Stimulated activated CD8-positive, alpha-beta memory T cell treated with anti-CD3 and anti-CD28 coated beads, Interleukin-7, amount 100 ng/mL, for 4 hours (primary cell): ENCODE measurements around the gene C2orf68.
"Not testable (repeated sequence)": the region's sequence is repeated elsewhere in the genome, so short reads cannot be mapped to it uniquely, and the experiment has no call there.

Experiments
- DNase-seq, 2 donors: peaks; one replicate each; pipeline ENCODE4 v3.0.0-alpha.2; 2020; ENCODE audit warnings: low read depth in 2 of 2

The C2orf68 gene

GRCh38 chr2:85579266-85579935 is 32.5 kb downstream of the C2orf68 start:
- no peak for DNase-seq

- DNase-seq = no peak
These were observed 33.4 kb downstream of the C2orf68 start for GRCh38 chr2:85578243-85579180.

GRCh38 chr2:85577386-85578242 is 34.3 kb downstream of the C2orf68 start, which contains the start of gene VAMP8:
VAMP8 (plus strand) TSS chr2:85577586; CDS start chr2:85577647, 61 bp downstream.
- peak; percentile 31 to 55 for DNase-seq

- no peak for DNase-seq
These were observed 34.8 kb downstream of the C2orf68 start for GRCh38 chr2:85577063-85577385.

- DNase-seq = no peak
These were observed 36.1 kb downstream of the C2orf68 start for GRCh38 chr2:85575739-85576138.

GRCh38 chr2:85566265-85566664 is 45.6 kb downstream of the C2orf68 start:
- DNase-seq = no peak

GRCh38 chr2:85564144-85564563 is 47.7 kb downstream of the C2orf68 start:
- no peak for DNase-seq

- peak; percentile 90 to 94 for DNase-seq
These were observed 50.3 kb downstream of the C2orf68 start, which contains the start of gene GGCX for GRCh38 chr2:85561280-85562212. GGCX (minus strand) TSS chr2:85561493; CDS start chr2:85561428, 65 bp downstream.

GRCh38 chr2:85560812-85561279 is 51.0 kb downstream of the C2orf68 start:
- DNase-seq = peak in 1 of 2 donors; percentile 34

GRCh38 chr2:85560403-85560726 is 51.5 kb downstream of the C2orf68 start:
- DNase-seq = not testable (repeated sequence)

- no peak for DNase-seq
These were observed 53.7 kb downstream of the C2orf68 start for GRCh38 chr2:85558160-85558559.

GRCh38 chr2:85557130-85557529 is 54.7 kb downstream of the C2orf68 start:
- no peak for DNase-seq
